Mesothelial cell of epicardium (in vitro differentiated cells): ENCODE measurements around the gene PDIA6. TPM values are rescaled to one million over a fixed set of nuclear protein-coding genes. Genes with fewer than 3 reads are reported as not detected.

Experiments used
- DNase-seq, 2 experiments: peaks; one replicate each; pipeline ENCODE4 v3.0.0; 2021; ENCODE audit warnings: low spot score in 2 of 2; ENCODE audit not compliant: unreplicated experiment in 2 of 2
- H3K27ac Mint-ChIP-seq: 2 replicates; pipeline ENCODE4 v1.8.0; 2021; ENCODE audit warnings: mixed read lengths
- H3K27me3 Mint-ChIP-seq: 2 replicates; pipeline ENCODE4 v1.8.0; 2021; ENCODE audit warnings: low read depth, mixed read lengths
- H3K36me3 Mint-ChIP-seq: 2 replicates; pipeline ENCODE4 v1.8.0; 2021; ENCODE audit warnings: mixed read lengths
- H3K4me1 Mint-ChIP-seq: 2 replicates; pipeline ENCODE4 v1.8.0; 2021; ENCODE audit warnings: mixed read lengths
- H3K4me3 Mint-ChIP-seq: 2 replicates; pipeline ENCODE4 v1.8.0; 2021; ENCODE audit warnings: mild to moderate bottlenecking, moderate library complexity, mixed read lengths
- H3K9me3 Mint-ChIP-seq: 2 replicates; pipeline ENCODE4 v1.8.0; 2021; ENCODE audit warnings: mixed read lengths
- total RNA-seq: library from RNA; stranded (reverse); gene quantifications from 3 replicates; pipeline ENCODE4 v1.2.1, GENCODE V29; 2021
- TF ChIP-seq, protein P1 (sequence below): fragments of 200-600 bp; sonication (generic); IDR thresholded peaks from one replicate; pipeline ENCODE4 v1.5.0; 2021; ENCODE audit warnings: antibody characterized with exemption; ENCODE audit not compliant: unreplicated experiment

PDIA6 gene
- total RNA-seq, 1 donor from 2014 or later, result 201 TPM

DNA sequence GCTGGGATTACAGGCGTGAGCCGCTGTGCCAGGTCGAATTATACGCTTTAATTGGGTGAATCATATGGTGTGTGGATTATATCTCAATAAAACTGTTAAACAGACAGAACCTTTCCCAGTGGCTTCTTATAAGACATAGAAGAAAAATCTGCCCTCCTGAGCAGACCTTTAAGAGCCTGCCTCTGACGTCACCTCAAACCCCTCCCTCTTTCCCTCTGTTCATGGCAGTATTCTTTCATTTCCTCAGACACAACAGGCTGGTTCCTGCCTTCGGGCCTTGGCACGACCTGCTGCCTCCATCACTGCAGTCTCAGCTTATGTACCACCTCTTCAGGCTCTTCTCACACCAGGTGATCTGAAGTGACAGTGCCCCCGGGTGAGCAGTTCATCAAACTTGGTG, 14.0 kb upstream of the PDIA6 start:
- Mint-ChIP-seq H3K4me1 (no peaks in the 10 kb centered on the region), H3K4me3 (no peak overlapping the region), H3K27ac (no peak overlapping the region), H3K27me3 (peaks cover 76% of the 10 kb centered on the region), H3K36me3 (no peaks in the 10 kb centered on the region), H3K9me3 (peaks cover 3% of the 10 kb centered on the region)
- TF ChIP-seq, protein P1, sequence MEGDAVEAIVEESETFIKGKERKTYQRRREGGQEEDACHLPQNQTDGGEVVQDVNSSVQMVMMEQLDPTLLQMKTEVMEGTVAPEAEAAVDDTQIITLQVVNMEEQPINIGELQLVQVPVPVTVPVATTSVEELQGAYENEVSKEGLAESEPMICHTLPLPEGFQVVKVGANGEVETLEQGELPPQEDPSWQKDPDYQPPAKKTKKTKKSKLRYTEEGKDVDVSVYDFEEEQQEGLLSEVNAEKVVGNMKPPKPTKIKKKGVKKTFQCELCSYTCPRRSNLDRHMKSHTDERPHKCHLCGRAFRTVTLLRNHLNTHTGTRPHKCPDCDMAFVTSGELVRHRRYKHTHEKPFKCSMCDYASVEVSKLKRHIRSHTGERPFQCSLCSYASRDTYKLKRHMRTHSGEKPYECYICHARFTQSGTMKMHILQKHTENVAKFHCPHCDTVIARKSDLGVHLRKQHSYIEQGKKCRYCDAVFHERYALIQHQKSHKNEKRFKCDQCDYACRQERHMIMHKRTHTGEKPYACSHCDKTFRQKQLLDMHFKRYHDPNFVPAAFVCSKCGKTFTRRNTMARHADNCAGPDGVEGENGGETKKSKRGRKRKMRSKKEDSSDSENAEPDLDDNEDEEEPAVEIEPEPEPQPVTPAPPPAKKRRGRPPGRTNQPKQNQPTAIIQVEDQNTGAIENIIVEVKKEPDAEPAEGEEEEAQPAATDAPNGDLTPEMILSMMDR, result no peak
- DNase-seq, result no peak

DNA sequence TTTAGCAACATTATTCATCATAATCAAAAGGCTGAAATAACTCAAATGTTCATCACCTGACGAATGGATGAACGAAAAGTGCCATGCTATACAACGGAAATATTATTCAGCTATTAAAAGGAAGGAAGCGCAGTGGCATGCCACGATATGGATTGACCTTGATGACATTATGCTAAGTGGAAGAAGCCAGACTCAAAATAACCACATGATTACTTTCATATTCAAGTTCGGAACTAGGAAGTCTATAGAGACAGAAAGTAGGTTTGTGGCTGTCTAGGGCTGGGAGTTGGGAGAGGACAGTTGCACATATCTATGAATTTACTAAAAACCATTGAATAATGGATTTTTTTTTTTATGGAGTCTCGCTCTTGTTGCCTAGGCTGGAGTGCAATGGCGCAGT, 13.4 kb upstream of the PDIA6 start:
- no peak overlapping the region for H3K27ac Mint-ChIP-seq
- no peaks in the 10 kb centered on the region for H3K4me1 Mint-ChIP-seq
- H3K9me3 Mint-ChIP-seq, result peaks cover 3% of the 10 kb centered on the region
- TF ChIP-seq, protein P1, result no peak
- no peak overlapping the region for H3K4me3 Mint-ChIP-seq
- peaks cover 71% of the 10 kb centered on the region for H3K27me3 Mint-ChIP-seq
- DNase-seq, result no peak
- H3K36me3 Mint-ChIP-seq, result no peaks in the 10 kb centered on the region

DNA sequence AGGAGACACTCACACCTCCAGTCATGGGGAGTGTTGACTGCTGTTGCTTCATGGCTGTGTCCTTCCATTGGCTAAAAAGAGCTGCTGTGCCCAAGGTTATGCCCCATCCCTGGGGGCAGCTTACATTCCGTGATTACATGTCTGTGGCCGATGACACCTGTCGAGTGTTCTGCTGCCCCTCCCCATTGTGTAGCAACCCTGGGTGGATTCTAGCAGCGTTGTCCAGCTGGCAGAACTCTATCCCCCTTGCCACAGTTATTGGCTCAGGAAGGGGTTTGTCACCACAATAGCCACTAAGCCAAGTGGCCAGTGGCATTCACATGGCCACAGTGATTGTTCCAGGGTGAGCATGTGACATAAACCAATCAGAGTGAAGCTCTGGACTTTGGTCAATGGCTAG, 11.6 kb upstream of the PDIA6 start:
- TF ChIP-seq, protein P1, result no peak
- peaks cover 3% of the 10 kb centered on the region for H3K9me3 Mint-ChIP-seq
- no peaks in the 10 kb centered on the region for H3K4me1 Mint-ChIP-seq
- no peak overlapping the region for H3K27ac Mint-ChIP-seq
- no peaks in the 10 kb centered on the region for H3K36me3 Mint-ChIP-seq
- no peak overlapping the region for H3K4me3 Mint-ChIP-seq
- peaks cover 66% of the 10 kb centered on the region for H3K27me3 Mint-ChIP-seq
- DNase-seq, result no peak

DNA sequence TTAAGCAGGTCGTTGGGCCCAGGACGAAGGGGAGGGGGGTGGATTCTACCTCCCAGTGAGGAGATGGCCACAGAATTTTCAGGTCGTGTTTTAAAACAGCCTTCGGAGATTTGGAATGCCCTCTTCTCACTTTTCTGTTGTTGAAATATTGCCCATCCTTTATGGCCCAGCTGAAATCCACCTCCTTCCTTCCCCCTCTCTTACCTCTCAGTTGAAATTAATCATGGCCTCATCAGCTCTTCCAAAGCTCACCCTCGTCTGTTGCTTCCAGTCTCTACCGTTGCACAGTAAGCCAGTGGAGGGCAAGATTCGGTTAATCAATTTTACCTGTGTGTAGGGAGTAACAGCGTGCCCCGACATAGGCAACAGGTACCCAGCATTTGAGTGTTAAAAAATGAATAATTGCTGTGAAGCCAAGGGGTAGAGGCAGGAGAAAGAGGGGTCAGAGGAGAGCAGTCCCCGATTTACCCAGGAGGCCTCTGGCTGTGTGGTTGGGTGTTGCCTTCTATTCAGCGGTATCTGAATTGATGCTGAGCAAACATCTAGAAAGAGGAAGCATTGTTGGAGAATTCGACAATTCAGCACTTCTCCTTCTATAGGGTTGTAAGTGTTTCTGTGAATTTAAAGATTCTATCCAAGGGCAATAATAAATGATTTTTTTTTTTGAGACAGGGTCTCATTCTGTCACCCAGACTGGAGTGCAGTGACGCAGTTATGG, 8.6 kb upstream of the PDIA6 start:
- DNase-seq, result no peak
- no peaks in the 10 kb centered on the region for H3K36me3 Mint-ChIP-seq
- no peak overlapping the region for H3K4me3 Mint-ChIP-seq
- TF ChIP-seq, protein P1, result no peak
- H3K9me3 Mint-ChIP-seq, result peaks cover 3% of the 10 kb centered on the region
- no peaks in the 10 kb centered on the region for H3K4me1 Mint-ChIP-seq
- peaks cover 50% of the 10 kb centered on the region for H3K27me3 Mint-ChIP-seq
- no peak overlapping the region for H3K27ac Mint-ChIP-seq

DNA sequence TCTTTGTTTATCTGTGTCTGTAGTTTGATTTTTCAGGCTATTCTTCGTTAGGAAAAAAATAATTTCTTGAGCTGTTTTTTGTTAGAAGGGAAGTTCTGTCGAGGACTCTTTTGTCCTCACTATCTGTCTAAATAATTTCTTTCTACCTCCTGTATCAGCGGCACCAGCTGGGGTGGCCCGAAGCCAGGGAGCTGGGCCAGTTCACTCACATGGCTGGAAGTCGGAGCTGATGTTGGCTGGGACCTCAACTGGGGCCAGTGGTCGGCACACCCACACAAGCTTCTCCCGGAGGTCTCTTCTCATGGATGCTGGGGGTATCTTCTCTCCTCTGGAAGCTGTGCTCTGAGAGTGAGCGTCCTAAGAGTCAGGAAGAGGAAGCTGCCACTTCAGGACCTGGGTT, 8.0 kb upstream of the PDIA6 start:
- DNase-seq, result no peak
- Mint-ChIP-seq H3K36me3 (no peaks in the 10 kb centered on the region), H3K27ac (no peak overlapping the region), H3K4me3 (no peak overlapping the region), H3K9me3 (peaks cover 3% of the 10 kb centered on the region), H3K27me3 (peaks cover 44% of the 10 kb centered on the region), H3K4me1 (no peaks in the 10 kb centered on the region)
- TF ChIP-seq, protein P1, result no peak
